ENCODE results near the gene OTOA. TPM values are rescaled to one million over a fixed set of nuclear protein-coding genes. Genes with fewer than 3 reads are reported as not detected.

The OTOA gene
- total RNA-seq, 4 donors from 2014 or later, result 0.32 TPM; not detected in 3

DNA sequence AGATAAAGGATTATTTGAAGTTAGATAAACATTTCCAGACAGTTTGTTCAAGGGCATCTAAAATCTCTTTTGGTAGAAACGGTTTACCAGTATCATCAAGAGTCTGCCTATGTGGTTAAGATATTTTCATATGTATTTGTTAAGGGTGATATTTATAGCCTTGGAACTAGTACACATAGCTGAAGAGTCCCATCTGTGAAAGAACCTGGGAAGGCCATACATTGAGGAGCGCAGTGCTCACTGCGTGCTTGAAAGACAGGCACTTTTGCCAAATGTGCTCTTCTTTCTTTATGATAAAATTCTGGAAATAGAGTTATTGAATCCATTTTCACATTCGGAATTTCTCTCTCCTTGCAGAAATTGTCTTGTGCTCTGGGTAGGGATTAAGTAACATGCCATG, 19.1 kb upstream of the OTOA start:
- 77 to 83% methylated on average over 4 of the region's 4 CpGs for WGBS, 2 donors (ENCODE audit: low coverage in 1 of 2)
- no peaks in the 10 kb centered on the region for H3K9me3 ChIP-seq
- H3K27ac ChIP-seq, result peak overlapping the region; percentile 60 to 66 (median 62)
- H3K4me1 ChIP-seq, result peaks cover 4 to 23% (median 14%) of the 10 kb centered on the region in 4 donors
- TF ChIP-seq POLR2A (IDR thresholded peaks at IDR 0.05) (no peak), EP300 (IDR thresholded peaks at IDR 0.05; ENCODE audit: low read depth) (no peak), POLR2AphosphoS5 (IDR thresholded peaks at IDR 0.05) (no peak)
- TF ChIP-seq, protein P1, sequence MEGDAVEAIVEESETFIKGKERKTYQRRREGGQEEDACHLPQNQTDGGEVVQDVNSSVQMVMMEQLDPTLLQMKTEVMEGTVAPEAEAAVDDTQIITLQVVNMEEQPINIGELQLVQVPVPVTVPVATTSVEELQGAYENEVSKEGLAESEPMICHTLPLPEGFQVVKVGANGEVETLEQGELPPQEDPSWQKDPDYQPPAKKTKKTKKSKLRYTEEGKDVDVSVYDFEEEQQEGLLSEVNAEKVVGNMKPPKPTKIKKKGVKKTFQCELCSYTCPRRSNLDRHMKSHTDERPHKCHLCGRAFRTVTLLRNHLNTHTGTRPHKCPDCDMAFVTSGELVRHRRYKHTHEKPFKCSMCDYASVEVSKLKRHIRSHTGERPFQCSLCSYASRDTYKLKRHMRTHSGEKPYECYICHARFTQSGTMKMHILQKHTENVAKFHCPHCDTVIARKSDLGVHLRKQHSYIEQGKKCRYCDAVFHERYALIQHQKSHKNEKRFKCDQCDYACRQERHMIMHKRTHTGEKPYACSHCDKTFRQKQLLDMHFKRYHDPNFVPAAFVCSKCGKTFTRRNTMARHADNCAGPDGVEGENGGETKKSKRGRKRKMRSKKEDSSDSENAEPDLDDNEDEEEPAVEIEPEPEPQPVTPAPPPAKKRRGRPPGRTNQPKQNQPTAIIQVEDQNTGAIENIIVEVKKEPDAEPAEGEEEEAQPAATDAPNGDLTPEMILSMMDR (IDR thresholded peaks at IDR 0.05), result no peak
- DNase-seq, result no peak
- H3K4me3 ChIP-seq, result no peak overlapping the region
- in situ Hi-C loops (cut with MboI; ENCODE audit: low pct_ligation_motif_present in 1 of 4, low pct_unique_long_range_greater_than_20kb in 1 of 4, low sequenced_read_pairs in 3 of 4) (loop anchor here in 1 of 4 donors (10.0 kb wide), 1 partner anchor 50 kb away; the partner anchor contains the start of gene METTL9), intact Hi-C loops (cut with DNase I; ENCODE audit: low total_unique reads) (loop anchor here (10.0 kb wide), 1 partner anchor 60 kb away; no protein-coding TSS in a partner anchor)
- no peaks in the 10 kb centered on the region for H3K36me3 ChIP-seq
- H3K27me3 ChIP-seq, result no peaks in the 10 kb centered on the region

DNA sequence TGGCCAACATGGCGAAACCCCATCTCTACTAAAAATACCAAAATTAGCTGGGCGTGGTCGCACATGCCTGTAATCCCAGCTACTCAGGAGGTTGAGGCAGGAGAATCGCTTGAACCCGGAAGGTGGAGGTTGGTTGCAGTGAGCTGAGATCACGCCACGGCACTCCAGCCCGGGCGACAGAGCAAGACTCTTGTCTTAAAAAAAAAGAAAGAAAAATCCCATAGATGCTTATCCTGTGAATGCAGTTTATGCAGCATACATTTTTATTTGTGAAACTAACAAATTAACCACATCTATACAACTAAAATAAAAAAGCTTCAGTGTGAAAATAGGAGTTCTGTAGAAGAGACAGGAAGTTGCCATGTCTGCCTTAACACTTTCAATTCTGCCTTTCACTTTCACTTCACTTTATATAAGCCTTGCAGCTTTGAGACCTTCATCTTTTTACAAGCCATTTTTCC, 18.5 kb upstream of the OTOA start:
- no peak for DNase-seq
- TF ChIP-seq POLR2AphosphoS5 (IDR thresholded peaks at IDR 0.05) (no peak), POLR2A (IDR thresholded peaks at IDR 0.05) (no peak), EP300 (IDR thresholded peaks at IDR 0.05; ENCODE audit: low read depth) (no peak)
- TF ChIP-seq, protein P1 (IDR thresholded peaks at IDR 0.05), result no peak
- in situ Hi-C loops (cut with MboI; ENCODE audit: low pct_ligation_motif_present in 1 of 4, low pct_unique_long_range_greater_than_20kb in 1 of 4, low sequenced_read_pairs in 3 of 4), result loop anchor here in 1 of 4 donors (10.0 kb wide), 1 partner anchor 50 kb away; the partner anchor contains the start of gene METTL9
- Histone ChIP-seq H3K4me3 (peak overlapping the region in 3 of 4 donors; percentile 11 to 28 (median 19)), H3K27ac (peak overlapping the region; percentile 60 to 66 (median 62)), H3K36me3 (no peaks in the 10 kb centered on the region), H3K9me3 (no peaks in the 10 kb centered on the region), H3K27me3 (no peaks in the 10 kb centered on the region), H3K4me1 (peaks cover 4 to 23% (median 14%) of the 10 kb centered on the region in 4 donors)
- WGBS, 2 donors (ENCODE audit: low coverage in 1 of 2), result 50 to 59% methylated on average over 8 to 9 of the region's 9 CpGs
- intact Hi-C loops (cut with DNase I; ENCODE audit: low total_unique reads), result loop anchor here (10.0 kb wide), 1 partner anchor 60 kb away; no protein-coding TSS in a partner anchor

GRCh38 chr16:21646091-21646490, 17.7 kb upstream of the OTOA start:
- peaks cover 4 to 23% (median 14%) of the 10 kb centered on the region in 4 donors for H3K4me1 ChIP-seq
- H3K27me3 ChIP-seq, result no peaks in the 10 kb centered on the region
- peak overlapping the region; percentile 60 to 66 (median 62) for H3K27ac ChIP-seq
- no peaks in the 10 kb centered on the region for H3K36me3 ChIP-seq
- 64 to 73% methylated on average over 5 of the region's 5 CpGs for WGBS, 2 donors (ENCODE audit: low coverage in 1 of 2)
- no peak for DNase-seq
- H3K4me3 ChIP-seq, result peak overlapping the region in 1 of 4 donors; percentile 28
- no peaks in the 10 kb centered on the region for H3K9me3 ChIP-seq
- intact Hi-C loops (cut with DNase I; ENCODE audit: low total_unique reads) (loop anchor here (10.0 kb wide), 1 partner anchor 61 kb away; no protein-coding TSS in a partner anchor), in situ Hi-C loops (cut with MboI; ENCODE audit: low pct_ligation_motif_present in 1 of 4, low pct_unique_long_range_greater_than_20kb in 1 of 4, low sequenced_read_pairs in 3 of 4) (loop anchor here in 1 of 4 donors (10.0 kb wide), 1 partner anchor 51 kb away; the partner anchor contains the start of gene METTL9)
- TF ChIP-seq EP300 (IDR thresholded peaks at IDR 0.05; ENCODE audit: low read depth) (no peak), POLR2A (IDR thresholded peaks at IDR 0.05) (no peak), POLR2AphosphoS5 (IDR thresholded peaks at IDR 0.05) (no peak)
- TF ChIP-seq, protein P1 (IDR thresholded peaks at IDR 0.05), result no peak

- Histone ChIP-seq H3K27me3 (no peaks in the 10 kb centered on the region), H3K27ac (peak overlapping the region; percentile 60 to 66 (median 62)), H3K36me3 (no peaks in the 10 kb centered on the region), H3K9me3 (no peaks in the 10 kb centered on the region), H3K4me1 (peaks cover 4 to 23% (median 14%) of the 10 kb centered on the region in 4 donors), H3K4me3 (no peak overlapping the region)
- in situ Hi-C loops (cut with MboI; ENCODE audit: low pct_ligation_motif_present in 1 of 4, low pct_unique_long_range_greater_than_20kb in 1 of 4, low sequenced_read_pairs in 3 of 4), result loop anchor here in 1 of 4 donors (10.0 kb wide), 1 partner anchor 52 kb away; the partner anchor contains the start of gene METTL9
- 70 to 80% methylated on average over 2 to 18 of the region's 18 CpGs for WGBS, 2 donors (ENCODE audit: low coverage in 1 of 2)
- TF ChIP-seq, protein P1 (IDR thresholded peaks at IDR 0.05), result no peak
- TF ChIP-seq EP300 (IDR thresholded peaks at IDR 0.05; ENCODE audit: low read depth) (no peak), POLR2AphosphoS5 (IDR thresholded peaks at IDR 0.05) (no peak), POLR2A (IDR thresholded peaks at IDR 0.05) (no peak)
- intact Hi-C loops (cut with DNase I; ENCODE audit: low total_unique reads), result loop anchor here (10.0 kb wide), 1 partner anchor 62 kb away; no protein-coding TSS in a partner anchor
- peak; percentile 62 for DNase-seq
These were observed 16.8 kb upstream of the OTOA start for GRCh38 chr16:21646721-21647561.

Data from transverse colon (tissue), 4 donors.